ENCODE data around the gene ORM2.

ORM2 gene

GRCh38 chr9:114294664-114295063, 35.0 kb upstream of the ORM2 start:
- no peak for DNase-seq (ENCODE audit: low read depth)

- no peak for DNase-seq (ENCODE audit: low read depth)
Measured at GRCh38 chr9:114296338-114296737, 33.3 kb upstream of the ORM2 start.

GRCh38 chr9:114299286-114300152, 30.1 kb upstream of the ORM2 start:
- no peak for DNase-seq (ENCODE audit: low read depth)

- no peak for DNase-seq (ENCODE audit: low read depth)
Measured at GRCh38 chr9:114300153-114300845, 29.4 kb upstream of the ORM2 start.

- DNase-seq (ENCODE audit: low read depth): no peak
Measured at GRCh38 chr9:114300846-114301797, 28.5 kb upstream of the ORM2 start.

GRCh38 chr9:114301798-114302565, 27.7 kb upstream of the ORM2 start:
- DNase-seq (ENCODE audit: low read depth): no peak

- DNase-seq (ENCODE audit: low read depth): no peak
Measured at GRCh38 chr9:114302727-114303126, 26.9 kb upstream of the ORM2 start.

- no peak for DNase-seq (ENCODE audit: low read depth)
Measured at GRCh38 chr9:114303571-114303970, 26.1 kb upstream of the ORM2 start.

- no peak for DNase-seq (ENCODE audit: low read depth)
Measured at GRCh38 chr9:114303977-114304376, 25.7 kb upstream of the ORM2 start.

GRCh38 chr9:114304416-114305188, 25.1 kb upstream of the ORM2 start:
- DNase-seq (ENCODE audit: low read depth): no peak

- no peak for DNase-seq (ENCODE audit: low read depth)
Measured at GRCh38 chr9:114307899-114308267, 21.8 kb upstream of the ORM2 start.

GRCh38 chr9:114308361-114308950, 21.2 kb upstream of the ORM2 start:
- no peak for DNase-seq (ENCODE audit: low read depth)

- no peak for DNase-seq (ENCODE audit: low read depth)
Measured at GRCh38 chr9:114309096-114309495, 20.6 kb upstream of the ORM2 start.

- no peak for DNase-seq (ENCODE audit: low read depth)
Measured at GRCh38 chr9:114310471-114311450, 18.9 kb upstream of the ORM2 start.

GRCh38 chr9:114311571-114312512, 17.8 kb upstream of the ORM2 start:
- DNase-seq (ENCODE audit: low read depth): no peak

- DNase-seq (ENCODE audit: low read depth): no peak
Measured at GRCh38 chr9:114312513-114312875, 17.2 kb upstream of the ORM2 start.

GRCh38 chr9:114313186-114313585, 16.5 kb upstream of the ORM2 start:
- DNase-seq (ENCODE audit: low read depth): no peak

GRCh38 chr9:114314256-114314867, 15.3 kb upstream of the ORM2 start:
- no peak for DNase-seq (ENCODE audit: low read depth)

All from stimulated activated CD8-positive, alpha-beta memory T cell treated with anti-CD3 and anti-CD28 coated beads, Interleukin-12 subunit alpha, Interleukin-12 subunit beta, amount 100 ng/mL, for 4 hours (primary cell).